GM12878 (cell line): ENCODE data around the gene ARHGAP6. TPM values are rescaled to one million over a fixed set of nuclear protein-coding genes. Genes with fewer than 3 reads are reported as not detected.

Experiments
- BRCA1 ChIP-seq: IDR thresholded peaks from 2 replicates; pipeline ENCODE4 v1.6.1; 2011; ENCODE audit warnings: low read depth, low read length, improper control_type of control experiment
- LARP7 ChIP-seq: fragments of 450-650 bp; IDR thresholded peaks from 2 replicates; pipeline ENCODE4 v1.6.1; 2017; ENCODE audit warnings: mild to moderate bottlenecking
- SMAD1 ChIP-seq: fragments of 450-650 bp; IDR thresholded peaks from 2 replicates; pipeline ENCODE4 v1.6.1; 2018; ENCODE audit warnings: mild to moderate bottlenecking, low read depth; ENCODE audit not compliant: partially characterized antibody
- SPI1 ChIP-seq: IDR thresholded peaks from 2 replicates; pipeline ENCODE4 v1.6.1; 2011; ENCODE audit warnings: low read depth, mild to moderate bottlenecking, low read length, moderate library complexity, borderline replicate concordance; ENCODE audit not compliant: insufficient read depth
- SREBF2 ChIP-seq: IDR thresholded peaks from 2 replicates; pipeline ENCODE4 v1.6.1; 2012; ENCODE audit warnings: mild to moderate bottlenecking, low read length
- SUZ12 ChIP-seq: fragments of 200-600 bp; sonication (generic); IDR thresholded peaks from one replicate; pipeline ENCODE4 v1.6.1; 2018; ENCODE audit warnings: antibody characterized with exemption, mild to moderate bottlenecking; ENCODE audit not compliant: unreplicated experiment
- TBL1XR1 ChIP-seq: IDR thresholded peaks from 2 replicates; pipeline ENCODE4 v1.6.1; 2012; ENCODE audit warnings: low read depth, low read length, improper control_type of control experiment
- ZNF384 ChIP-seq: IDR thresholded peaks from 2 replicates; pipeline ENCODE4 v1.6.1; 2012; ENCODE audit warnings: low read depth, mild to moderate bottlenecking, low read length, improper control_type of control experiment, borderline replicate concordance
- polyA plus RNA-seq, 11 experiments: library from polyadenylated mRNA; depleted of rRNA in 4 of 11; unstranded in 6 of 11; stranded (reverse) in 5 of 11; fragments of >200 nt; fragmentation: Nextera tagmentation in 4 of 11; fragmentation: Illumina TruSeq in 1 of 11; extraction: Ambion mirVana in 4 of 11; extraction: Trizol in 1 of 11; gene quantifications; 1 replicate in 1 of 11; 2 replicates in 10 of 11; pipeline versions ENCODE4 v1.2.1 to v1.2.3, GENCODE V29; 2011 to 2016; ENCODE audit warnings: inconsistent platforms in 2 of 11, missing spikeins in 2 of 11, low read depth in 1 of 11
- total RNA-seq, 4 experiments: library from RNA; depleted of rRNA in 3 of 4; stranded (reverse); fragments of >200 nt in 3 of 4; fragmentation: Illumina TruSeq in 1 of 4; extraction: Trizol in 1 of 4; gene quantifications; 2 replicates each; pipeline versions ENCODE4 v1.2.1 to v1.2.3, GENCODE V29; 2013 to 2021
- TF ChIP-seq, protein P1 (sequence below): IDR thresholded peaks from 2 replicates; pipeline ENCODE4 v1.6.1; 2012; ENCODE audit warnings: improper control_type of control experiment, low read depth, low read length; ENCODE audit not compliant: insufficient replicate concordance

Gene ARHGAP6
- total and polyA plus RNA-seq, 10 of the 15 experiments (the other 5 are each of a cell fraction or from before 2014, with no cell fraction given), result 0.20 to 1.8 (median 0.76) TPM

DNA sequence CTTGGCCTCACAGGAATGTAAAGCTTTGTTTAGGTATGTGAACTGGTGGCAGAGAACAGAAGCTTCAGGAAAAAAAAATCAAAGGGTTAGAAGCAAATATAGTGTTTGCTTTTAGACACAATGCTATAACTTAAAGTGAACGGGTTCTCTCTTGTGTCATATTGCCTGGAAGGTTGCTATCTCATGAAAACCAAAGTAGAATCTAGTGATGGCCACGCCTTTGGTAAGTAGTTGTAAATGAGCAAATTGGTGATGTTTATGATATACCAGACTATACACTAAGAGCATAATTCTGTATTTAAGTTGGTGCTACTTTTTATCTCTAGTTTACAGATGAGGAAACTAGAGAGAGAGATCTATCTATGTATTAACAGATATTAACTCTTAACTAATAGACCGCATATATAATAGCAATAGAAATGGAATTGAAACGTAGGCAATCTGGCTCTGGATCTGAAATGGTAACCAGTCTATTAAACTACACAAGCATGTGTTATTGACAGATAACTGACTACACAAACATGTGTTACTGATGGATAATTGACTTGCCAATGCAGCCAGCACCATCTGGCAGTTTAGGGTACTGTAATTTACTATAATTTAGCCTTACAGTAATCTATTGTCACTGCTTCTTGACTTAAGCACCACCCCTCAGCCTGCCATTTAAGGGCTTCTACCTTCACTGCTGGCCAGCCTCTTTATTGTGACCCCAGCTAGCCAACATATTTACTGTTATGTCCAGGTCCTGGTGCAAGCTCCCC, 513.7 kb downstream of the ARHGAP6 start (continued):
- TF ChIP-seq SPI1, result no peak
- no peak for TF ChIP-seq SREBF2
- TF ChIP-seq, protein P1, sequence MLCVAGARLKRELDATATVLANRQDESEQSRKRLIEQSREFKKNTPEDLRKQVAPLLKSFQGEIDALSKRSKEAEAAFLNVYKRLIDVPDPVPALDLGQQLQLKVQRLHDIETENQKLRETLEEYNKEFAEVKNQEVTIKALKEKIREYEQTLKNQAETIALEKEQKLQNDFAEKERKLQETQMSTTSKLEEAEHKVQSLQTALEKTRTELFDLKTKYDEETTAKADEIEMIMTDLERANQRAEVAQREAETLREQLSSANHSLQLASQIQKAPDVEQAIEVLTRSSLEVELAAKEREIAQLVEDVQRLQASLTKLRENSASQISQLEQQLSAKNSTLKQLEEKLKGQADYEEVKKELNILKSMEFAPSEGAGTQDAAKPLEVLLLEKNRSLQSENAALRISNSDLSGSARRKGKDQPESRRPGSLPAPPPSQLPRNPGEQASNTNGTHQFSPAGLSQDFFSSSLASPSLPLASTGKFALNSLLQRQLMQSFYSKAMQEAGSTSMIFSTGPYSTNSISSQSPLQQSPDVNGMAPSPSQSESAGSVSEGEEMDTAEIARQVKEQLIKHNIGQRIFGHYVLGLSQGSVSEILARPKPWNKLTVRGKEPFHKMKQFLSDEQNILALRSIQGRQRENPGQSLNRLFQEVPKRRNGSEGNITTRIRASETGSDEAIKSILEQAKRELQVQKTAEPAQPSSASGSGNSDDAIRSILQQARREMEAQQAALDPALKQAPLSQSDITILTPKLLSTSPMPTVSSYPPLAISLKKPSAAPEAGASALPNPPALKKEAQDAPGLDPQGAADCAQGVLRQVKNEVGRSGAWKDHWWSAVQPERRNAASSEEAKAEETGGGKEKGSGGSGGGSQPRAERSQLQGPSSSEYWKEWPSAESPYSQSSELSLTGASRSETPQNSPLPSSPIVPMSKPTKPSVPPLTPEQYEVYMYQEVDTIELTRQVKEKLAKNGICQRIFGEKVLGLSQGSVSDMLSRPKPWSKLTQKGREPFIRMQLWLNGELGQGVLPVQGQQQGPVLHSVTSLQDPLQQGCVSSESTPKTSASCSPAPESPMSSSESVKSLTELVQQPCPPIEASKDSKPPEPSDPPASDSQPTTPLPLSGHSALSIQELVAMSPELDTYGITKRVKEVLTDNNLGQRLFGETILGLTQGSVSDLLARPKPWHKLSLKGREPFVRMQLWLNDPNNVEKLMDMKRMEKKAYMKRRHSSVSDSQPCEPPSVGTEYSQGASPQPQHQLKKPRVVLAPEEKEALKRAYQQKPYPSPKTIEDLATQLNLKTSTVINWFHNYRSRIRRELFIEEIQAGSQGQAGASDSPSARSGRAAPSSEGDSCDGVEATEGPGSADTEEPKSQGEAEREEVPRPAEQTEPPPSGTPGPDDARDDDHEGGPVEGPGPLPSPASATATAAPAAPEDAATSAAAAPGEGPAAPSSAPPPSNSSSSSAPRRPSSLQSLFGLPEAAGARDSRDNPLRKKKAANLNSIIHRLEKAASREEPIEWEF, result no peak
- no peak for TF ChIP-seq SMAD1
- no peak for TF ChIP-seq LARP7
- no peak for TF ChIP-seq BRCA1
- no peak for TF ChIP-seq SUZ12
- TF ChIP-seq ZNF384, result no peak
- no peak for TF ChIP-seq TBL1XR1
